H1 (cell line): ENCODE measurements around the gene TOP3A.

Source experiments
- ASH2L ChIP-seq: fragments of 200-600, 300-600 bp; sonication (generic); IDR thresholded peaks from one replicate; pipeline ENCODE4 v1.7.1; 2017; ENCODE audit warnings: low read length
- EGR1 ChIP-seq: IDR thresholded peaks from 2 replicates; pipeline ENCODE4 v1.6.1; 2011; ENCODE audit warnings: low read depth, low read length, borderline replicate concordance
- EZH2 ChIP-seq: fragments of 200-600 bp; sonication (generic); IDR thresholded peaks from 2 replicates; pipeline ENCODE4 v1.7.1; 2012; ENCODE audit warnings: low read depth, mild to moderate bottlenecking, moderate library complexity, low read length, inconsistent platforms; ENCODE audit not compliant: severe bottlenecking
- RFX5 ChIP-seq: IDR thresholded peaks from 2 replicates; pipeline ENCODE4 v1.6.1; 2011; ENCODE audit warnings: low read depth, low read length, improper control_type of control experiment, borderline replicate concordance
- TF ChIP-seq, protein P1 (sequence below), 3 experiments: IDR thresholded peaks; 1 replicate in 2 of 3; 2 replicates in 1 of 3; pipeline versions ENCODE4 v1.5.1 to v1.6.1; 2011; ENCODE audit warnings: low read length in 3 of 3, mild to moderate bottlenecking in 3 of 3, inconsistent platforms in 2 of 3, low read depth in 1 of 3, moderate library complexity in 1 of 3; ENCODE audit not compliant: insufficient read depth in 1 of 3; ENCODE audit errors: control extremely low read depth in 1 of 3

DNA sequence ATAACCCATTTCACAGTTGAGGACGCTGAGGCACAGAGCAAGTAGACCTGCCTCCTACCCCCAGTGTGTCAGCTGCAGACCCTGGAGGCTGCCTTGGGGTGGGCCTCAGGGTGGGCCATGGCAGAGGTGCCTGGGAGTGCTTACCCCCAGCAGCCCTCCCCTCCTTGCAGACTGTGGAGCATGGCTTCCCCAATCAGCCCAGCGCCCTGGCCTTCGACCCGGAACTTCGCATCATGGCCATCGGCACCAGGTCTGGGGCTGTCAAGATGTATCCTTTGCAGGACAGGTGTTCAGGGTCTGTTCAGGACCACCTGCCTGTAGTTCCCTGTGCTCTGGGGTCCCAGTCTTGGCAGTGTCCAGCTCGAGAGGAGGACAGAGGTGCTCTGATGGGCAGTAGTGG is 85.0 kb downstream of the TOP3A start:
- TF ChIP-seq ASH2L (no peak), RFX5 (no peak), EZH2 (no peak), EGR1 (no peak)
- TF ChIP-seq, protein P1, sequence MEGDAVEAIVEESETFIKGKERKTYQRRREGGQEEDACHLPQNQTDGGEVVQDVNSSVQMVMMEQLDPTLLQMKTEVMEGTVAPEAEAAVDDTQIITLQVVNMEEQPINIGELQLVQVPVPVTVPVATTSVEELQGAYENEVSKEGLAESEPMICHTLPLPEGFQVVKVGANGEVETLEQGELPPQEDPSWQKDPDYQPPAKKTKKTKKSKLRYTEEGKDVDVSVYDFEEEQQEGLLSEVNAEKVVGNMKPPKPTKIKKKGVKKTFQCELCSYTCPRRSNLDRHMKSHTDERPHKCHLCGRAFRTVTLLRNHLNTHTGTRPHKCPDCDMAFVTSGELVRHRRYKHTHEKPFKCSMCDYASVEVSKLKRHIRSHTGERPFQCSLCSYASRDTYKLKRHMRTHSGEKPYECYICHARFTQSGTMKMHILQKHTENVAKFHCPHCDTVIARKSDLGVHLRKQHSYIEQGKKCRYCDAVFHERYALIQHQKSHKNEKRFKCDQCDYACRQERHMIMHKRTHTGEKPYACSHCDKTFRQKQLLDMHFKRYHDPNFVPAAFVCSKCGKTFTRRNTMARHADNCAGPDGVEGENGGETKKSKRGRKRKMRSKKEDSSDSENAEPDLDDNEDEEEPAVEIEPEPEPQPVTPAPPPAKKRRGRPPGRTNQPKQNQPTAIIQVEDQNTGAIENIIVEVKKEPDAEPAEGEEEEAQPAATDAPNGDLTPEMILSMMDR (IDR thresholded peaks at IDR 0.05; ENCODE audit: control extremely low read depth in 1 of 3, insufficient read depth in 1 of 3, low read depth in 1 of 3, low read length in 3 of 3): no peak
